Left ventricle myocardium inferior (tissue), 1 donor: ENCODE data around the gene SPRY4. TPM values are rescaled to one million over a fixed set of nuclear protein-coding genes. Genes with fewer than 3 reads are reported as not detected.

Source experiments
- DNase-seq: peaks from one replicate; pipeline ENCODE4 v3.0.0-alpha.2; 2020
- H3K27ac ChIP-seq: fragments of 200-600 bp; replicated peaks from 2 replicates; pipeline ENCODE4 v1.8.0; 2021
- H3K27me3 ChIP-seq: fragments of 200-600 bp; 2 replicates; pipeline ENCODE4 v1.8.0; 2021; ENCODE audit warnings: low read depth
- H3K36me3 ChIP-seq: fragments of 200-600 bp; 2 replicates; pipeline ENCODE4 v1.8.0; 2021
- H3K4me1 ChIP-seq: fragments of 200-600 bp; 2 replicates; pipeline ENCODE4 v1.8.0; 2021
- H3K4me3 ChIP-seq: fragments of 200-600 bp; 2 replicates; pipeline ENCODE4 v1.8.0; 2021; ENCODE audit warnings: mild to moderate bottlenecking, moderate library complexity
- H3K9me3 ChIP-seq: fragments of 200-600 bp; replicated peaks from 2 replicates; pipeline ENCODE4 v1.8.0; 2021
- intact Hi-C: fragments of 100-400 bp; cut with micrococcal nuclease; formaldehyde crosslinking; loops from one replicate; pipeline ENCODE4 v1.11.0; 2022
- total RNA-seq: library from RNA; stranded (reverse); fragmentation: NEBNext Ultra II Directional; extraction: Animal tissue kit (Norgen Biotek cat#: 25700); gene quantifications from one replicate; pipeline ENCODE4 v1.2.1, GENCODE V29; 2021
- TF ChIP-seq, protein P1 (sequence below): fragments of 200-600 bp; IDR thresholded peaks from 2 replicates; pipeline ENCODE4 v1.8.0; 2021; ENCODE audit warnings: antibody characterized with exemption, mild to moderate bottlenecking, borderline replicate concordance
- donor health status: DM: no; HTN: yes; CAD: no; lungs with severe emphysema.

Gene SPRY4
- total RNA-seq, 1 donor from 2014 or later = 10.2 TPM

DNA sequence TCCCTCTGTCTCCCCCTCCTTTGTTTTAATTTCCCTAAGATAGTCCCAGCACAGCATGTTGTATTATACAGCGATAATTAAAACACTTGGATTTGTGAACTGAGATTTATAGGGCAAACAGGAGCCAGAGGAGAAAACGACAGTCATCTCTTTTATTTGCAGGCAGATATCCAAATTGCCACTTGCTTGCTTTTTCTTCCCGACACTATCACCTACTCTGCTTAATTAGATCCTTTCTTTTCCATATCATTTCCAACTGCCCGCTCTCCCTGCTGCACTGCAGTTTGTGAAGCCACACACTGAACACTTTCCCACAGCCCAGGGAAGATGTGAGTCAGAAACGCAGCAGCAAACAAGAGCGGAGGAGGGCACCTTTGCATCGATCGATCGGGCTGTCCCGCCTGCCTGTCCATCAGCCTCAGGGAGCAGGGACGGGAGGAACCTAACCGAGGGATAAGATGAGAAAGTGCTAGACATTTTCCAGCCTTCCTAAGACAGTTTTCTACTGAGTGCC lies 35.8 kb upstream of the SPRY4 start:
- Histone ChIP-seq H3K27me3 (no peaks in the 10 kb centered on the region), H3K36me3 (no peaks in the 10 kb centered on the region), H3K9me3 (no peaks in the 10 kb centered on the region), H3K4me1 (peaks cover 52% of the 10 kb centered on the region), H3K4me3 (no peak overlapping the region), H3K27ac (no peak overlapping the region)
- DNase-seq = no peak
- TF ChIP-seq, protein P1, sequence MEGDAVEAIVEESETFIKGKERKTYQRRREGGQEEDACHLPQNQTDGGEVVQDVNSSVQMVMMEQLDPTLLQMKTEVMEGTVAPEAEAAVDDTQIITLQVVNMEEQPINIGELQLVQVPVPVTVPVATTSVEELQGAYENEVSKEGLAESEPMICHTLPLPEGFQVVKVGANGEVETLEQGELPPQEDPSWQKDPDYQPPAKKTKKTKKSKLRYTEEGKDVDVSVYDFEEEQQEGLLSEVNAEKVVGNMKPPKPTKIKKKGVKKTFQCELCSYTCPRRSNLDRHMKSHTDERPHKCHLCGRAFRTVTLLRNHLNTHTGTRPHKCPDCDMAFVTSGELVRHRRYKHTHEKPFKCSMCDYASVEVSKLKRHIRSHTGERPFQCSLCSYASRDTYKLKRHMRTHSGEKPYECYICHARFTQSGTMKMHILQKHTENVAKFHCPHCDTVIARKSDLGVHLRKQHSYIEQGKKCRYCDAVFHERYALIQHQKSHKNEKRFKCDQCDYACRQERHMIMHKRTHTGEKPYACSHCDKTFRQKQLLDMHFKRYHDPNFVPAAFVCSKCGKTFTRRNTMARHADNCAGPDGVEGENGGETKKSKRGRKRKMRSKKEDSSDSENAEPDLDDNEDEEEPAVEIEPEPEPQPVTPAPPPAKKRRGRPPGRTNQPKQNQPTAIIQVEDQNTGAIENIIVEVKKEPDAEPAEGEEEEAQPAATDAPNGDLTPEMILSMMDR = no peak
- intact Hi-C loops = no loop called here

DNA sequence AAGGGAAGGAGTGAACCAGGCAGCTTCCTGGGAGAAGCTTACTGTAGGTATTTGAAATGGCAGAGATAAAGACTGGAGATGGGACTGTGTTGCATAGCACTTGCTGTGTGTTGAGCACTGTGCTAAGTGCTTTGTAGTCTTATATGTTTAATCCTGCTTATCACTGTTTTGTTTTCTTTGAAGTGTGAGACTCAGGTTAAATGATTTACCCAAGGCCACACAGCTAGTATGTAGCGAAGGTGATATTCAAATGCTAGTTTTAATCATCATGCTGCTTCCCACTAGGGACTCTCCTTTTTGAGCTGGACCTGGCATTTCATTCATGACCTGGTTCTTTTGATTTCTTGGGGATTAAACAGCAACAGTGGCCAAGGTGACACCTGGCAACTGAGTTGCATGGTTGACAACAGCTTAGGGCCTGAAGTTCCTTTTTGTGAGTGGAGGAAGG lies 35.3 kb upstream of the SPRY4 start:
- H3K27me3 ChIP-seq = no peaks in the 10 kb centered on the region
- intact Hi-C loops = no loop called here
- TF ChIP-seq, protein P1 = no peak
- H3K36me3 ChIP-seq = no peaks in the 10 kb centered on the region
- no peak overlapping the region for H3K27ac ChIP-seq
- no peak for DNase-seq
- no peaks in the 10 kb centered on the region for H3K9me3 ChIP-seq
- H3K4me1 ChIP-seq = peaks cover 52% of the 10 kb centered on the region
- no peak overlapping the region for H3K4me3 ChIP-seq

DNA sequence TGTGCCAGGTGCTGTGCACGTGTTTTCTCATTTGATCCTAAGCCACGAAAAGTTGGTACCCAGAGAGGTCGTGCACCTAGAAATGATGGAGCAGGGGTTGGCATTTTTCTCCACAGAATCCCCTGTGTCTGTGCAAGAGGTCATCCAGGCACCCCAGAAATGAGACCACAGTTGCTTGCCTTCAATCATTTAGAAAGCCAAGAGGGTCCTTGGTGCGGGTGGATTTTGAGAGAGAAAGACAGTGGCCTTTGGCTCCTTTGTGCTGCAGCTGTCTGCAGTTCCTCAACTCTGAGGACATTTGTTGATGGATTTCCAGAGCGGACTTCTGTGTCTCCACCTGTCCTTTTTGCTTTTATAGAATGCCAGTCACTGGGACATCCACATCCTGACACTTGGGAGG lies 33.8 kb upstream of the SPRY4 start:
- Histone ChIP-seq H3K9me3 (no peaks in the 10 kb centered on the region), H3K36me3 (no peaks in the 10 kb centered on the region), H3K27me3 (no peaks in the 10 kb centered on the region), H3K4me1 (peaks cover 40% of the 10 kb centered on the region), H3K4me3 (no peak overlapping the region), H3K27ac (no peak overlapping the region)
- DNase-seq = no peak
- TF ChIP-seq, protein P1 = no peak
- intact Hi-C loops = loop anchor here (10.0 kb wide), 1 partner anchor 186 kb away; no protein-coding TSS in a partner anchor

DNA sequence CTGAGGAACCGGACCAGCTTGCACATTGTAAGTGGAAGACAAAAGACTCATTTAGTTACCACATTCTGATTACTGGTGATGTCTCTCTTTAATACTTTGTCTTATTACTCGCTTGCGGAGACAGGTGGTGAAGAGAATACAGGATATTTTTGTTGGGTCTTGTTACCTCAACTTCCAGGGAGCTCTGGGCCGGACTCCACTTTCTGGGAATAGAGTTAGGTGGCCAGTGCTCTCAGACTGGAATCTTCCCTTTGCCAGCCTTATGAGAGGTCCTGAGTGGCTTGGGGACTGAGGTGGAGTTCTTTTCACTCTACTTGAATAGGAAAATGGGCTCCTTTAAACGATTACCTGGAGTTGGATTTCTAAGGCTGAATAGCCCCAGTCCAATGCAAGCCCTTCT lies 33.3 kb upstream of the SPRY4 start:
- TF ChIP-seq, protein P1 = no peak
- peaks cover 34% of the 10 kb centered on the region for H3K4me1 ChIP-seq
- intact Hi-C loops = loop anchor here (10.0 kb wide), 1 partner anchor 187 kb away; no protein-coding TSS in a partner anchor
- H3K36me3 ChIP-seq = no peaks in the 10 kb centered on the region
- H3K9me3 ChIP-seq = no peaks in the 10 kb centered on the region
- H3K4me3 ChIP-seq = peak overlapping the region; percentile 75
- no peaks in the 10 kb centered on the region for H3K27me3 ChIP-seq
- no peak for DNase-seq
- peak overlapping the region; percentile 92 for H3K27ac ChIP-seq

DNA sequence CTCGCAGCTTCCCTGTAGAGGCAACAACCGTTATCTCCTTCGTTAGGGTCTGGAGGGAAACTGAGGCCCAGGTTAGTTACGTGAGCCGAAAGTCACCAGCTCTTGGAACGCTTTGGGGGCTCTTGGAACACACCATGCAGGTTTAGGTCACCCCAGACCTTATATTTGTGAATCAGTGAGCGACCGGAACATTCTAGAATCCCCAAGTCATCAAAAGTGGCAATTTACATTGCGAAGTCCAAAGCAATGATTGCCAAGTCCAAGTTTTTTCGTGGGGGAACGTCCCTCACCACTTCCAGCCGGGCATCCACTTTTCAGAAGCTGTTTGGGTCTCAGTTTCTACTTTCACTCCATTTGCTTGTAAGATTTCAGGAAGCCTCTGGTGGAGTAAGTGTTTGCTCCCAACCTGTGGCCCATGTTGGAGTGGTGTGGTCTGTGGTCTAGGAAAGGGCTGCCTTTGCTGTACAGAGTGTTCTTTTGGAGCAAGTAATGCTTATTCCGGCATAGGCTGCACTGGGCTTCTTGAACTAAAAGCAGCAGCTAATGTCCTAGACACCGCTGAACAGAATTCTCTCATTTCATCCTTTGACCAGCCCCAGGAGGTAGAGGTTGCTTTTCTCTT lies 32.8 kb upstream of the SPRY4 start:
- H3K27me3 ChIP-seq = no peaks in the 10 kb centered on the region

More for the DNA sequence above, 32.8 kb upstream of the SPRY4 start:
- TF ChIP-seq, protein P1 = no peak
- Histone ChIP-seq H3K36me3 (no peaks in the 10 kb centered on the region), H3K4me3 (peak overlapping the region; percentile 75), H3K4me1 (peaks cover 29% of the 10 kb centered on the region), H3K27ac (peak overlapping the region; percentile 92), H3K9me3 (no peaks in the 10 kb centered on the region)
- no peak for DNase-seq
- intact Hi-C loops = loop anchor here (10.0 kb wide), 1 partner anchor 187 kb away; no protein-coding TSS in a partner anchor
